Measurements from ENCODE around the gene MRPL4.
A peak's percentile ranks its signal among the peaks of the same experiment; 100 is the strongest.

The MRPL4 gene

GRCh38 chr19:10289167-10289835 lies 37.3 kb downstream of the MRPL4 start:
- DNase-seq: peak; percentile 47

DNA sequence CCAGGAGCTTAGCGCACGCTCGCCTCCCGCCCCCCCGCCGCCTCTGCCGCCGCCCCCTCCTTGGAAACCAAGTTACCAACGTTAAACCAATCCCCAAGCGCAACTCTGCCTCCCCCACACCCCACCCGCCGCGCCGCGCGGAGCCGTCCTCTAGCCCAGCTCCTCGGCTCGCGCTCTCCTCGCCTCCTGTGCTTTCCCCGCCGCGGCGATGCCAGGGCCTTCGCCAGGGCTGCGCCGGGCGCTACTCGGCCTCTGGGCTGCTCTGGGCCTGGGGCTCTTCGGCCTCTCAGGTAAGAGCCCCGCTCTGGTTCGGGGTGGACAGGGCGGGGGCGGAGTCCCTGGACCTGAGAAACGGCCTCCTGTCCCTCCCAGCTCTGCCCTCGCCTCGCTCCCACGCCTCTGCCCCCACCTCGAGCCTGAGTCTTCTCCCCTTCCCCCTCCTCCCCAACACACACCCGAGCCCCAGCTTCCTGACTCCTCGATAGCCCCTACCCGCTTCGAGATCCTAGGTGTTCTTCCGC lies 37.9 kb downstream of the MRPL4 start, which contains the start of gene ICAM5:
TSS of gene ICAM5 (plus strand) at position 117 of the 521 bp plus-strand sequence. CDS start at position 209, 92 bp downstream.
- no peak for DNase-seq

DNA sequence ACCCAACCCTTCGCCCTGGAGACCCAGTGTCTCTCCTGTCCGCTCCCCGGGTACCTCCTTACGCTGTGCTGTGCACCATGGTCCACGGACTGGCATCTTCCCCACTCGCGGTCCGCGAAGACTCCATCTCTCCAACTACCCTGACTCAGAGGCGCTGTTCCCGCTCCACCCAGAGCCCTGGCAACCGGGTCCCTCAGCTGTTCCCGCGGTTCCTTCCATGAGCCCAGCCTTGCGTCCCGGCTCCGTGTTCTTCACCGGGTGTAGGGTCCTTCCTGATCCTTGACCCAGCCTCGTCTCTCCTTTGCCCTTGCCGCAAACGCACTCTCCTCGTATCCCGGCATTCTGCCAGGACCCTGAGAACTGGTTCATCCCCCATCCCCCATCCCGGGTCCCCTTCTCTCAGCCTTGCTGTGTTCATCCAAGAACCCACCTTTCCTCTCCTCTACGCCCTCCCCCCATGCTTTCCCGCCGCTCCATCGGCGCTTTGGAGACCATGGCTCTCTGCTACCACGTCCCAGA lies 38.4 kb downstream of the MRPL4 start:
- no peak for DNase-seq

- DNase-seq: peak; percentile 52
These were observed 39.0 kb downstream of the MRPL4 start for GRCh38 chr19:10290876-10291553.

DNA sequence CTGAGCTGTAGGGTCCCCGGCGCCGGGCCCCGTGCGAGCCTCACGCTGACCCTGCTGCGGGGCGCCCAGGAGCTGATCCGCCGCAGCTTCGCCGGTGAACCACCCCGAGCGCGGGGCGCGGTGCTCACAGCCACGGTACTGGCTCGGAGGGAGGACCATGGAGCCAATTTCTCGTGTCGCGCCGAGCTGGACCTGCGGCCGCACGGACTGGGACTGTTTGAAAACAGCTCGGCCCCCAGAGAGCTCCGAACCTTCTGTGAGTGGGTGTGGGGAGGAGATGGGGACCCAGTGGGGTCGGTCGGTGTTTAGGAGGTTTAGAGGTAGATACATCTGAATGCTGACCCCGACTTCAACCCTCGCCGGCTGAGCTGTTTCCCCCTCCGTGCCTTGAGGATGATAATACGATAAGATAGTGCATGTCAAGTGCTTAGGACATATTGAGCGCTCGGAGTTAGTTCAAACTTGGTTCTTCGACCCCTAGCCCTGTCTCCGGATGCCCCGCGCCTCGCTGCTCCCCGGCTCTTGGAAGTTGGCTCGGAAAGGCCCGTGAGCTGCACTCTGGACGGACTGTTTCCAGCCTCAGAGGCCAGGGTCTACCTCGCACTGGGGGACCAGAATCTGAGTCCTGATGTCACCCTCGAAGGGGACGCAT lies 39.7 kb downstream of the MRPL4 start:
- no peak for DNase-seq

DNA sequence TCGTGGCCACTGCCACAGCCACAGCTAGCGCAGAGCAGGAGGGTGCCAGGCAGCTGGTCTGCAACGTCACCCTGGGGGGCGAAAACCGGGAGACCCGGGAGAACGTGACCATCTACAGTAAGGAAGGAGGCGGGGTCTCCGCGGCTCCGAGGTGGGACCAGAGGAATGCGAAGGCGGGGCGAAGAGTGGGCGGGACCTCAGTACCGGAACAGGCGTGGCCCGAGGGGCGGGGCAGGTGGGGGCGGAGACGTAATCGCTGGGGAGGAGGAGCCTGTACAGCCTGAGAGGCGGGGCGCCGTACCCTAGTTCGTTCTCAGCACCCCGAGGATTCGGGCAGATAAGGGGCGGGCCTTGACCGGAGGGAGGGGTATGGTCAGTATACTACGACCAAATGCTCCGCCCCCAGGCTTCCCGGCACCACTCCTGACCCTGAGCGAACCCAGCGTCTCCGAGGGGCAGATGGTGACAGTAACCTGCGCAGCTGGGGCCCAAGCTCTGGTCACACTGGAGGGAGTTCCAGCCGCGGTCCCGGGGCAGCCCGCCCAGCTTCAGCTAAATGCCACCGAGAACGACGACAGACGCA lies 40.3 kb downstream of the MRPL4 start:
- peak; percentile 66 for DNase-seq

DNA sequence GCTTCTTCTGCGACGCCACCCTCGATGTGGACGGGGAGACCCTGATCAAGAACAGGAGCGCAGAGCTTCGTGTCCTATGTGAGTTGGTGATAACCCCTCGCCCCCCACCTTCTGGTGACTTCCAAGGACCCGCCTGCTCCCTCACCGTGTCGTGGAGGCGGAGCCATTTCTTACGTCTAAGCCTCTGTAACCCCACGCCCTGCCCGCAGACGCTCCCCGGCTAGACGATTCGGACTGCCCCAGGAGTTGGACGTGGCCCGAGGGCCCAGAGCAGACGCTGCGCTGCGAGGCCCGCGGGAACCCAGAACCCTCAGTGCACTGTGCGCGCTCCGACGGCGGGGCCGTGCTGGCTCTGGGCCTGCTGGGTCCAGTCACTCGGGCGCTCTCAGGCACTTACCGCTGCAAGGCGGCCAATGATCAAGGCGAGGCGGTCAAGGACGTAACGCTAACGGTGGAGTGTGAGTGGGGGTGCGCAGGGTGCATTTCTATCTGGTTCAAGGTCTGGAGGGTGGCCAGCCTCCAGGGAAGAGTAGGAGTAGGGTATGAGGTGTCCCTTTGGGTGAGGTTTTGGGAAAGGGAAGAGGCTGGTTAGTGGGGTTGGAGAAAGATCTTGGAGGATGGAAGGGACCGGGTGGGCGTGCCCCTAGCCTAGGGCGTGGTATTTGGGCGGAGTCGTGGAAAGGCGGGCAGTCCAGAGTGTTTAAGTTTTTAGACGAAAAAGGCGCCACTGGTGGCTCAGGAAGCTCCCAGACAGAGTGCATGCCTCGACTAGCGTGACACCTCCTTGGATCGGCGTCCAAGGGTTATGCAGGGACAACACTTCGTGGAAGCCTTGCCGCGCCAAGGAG lies 41.0 kb downstream of the MRPL4 start:
- no peak for DNase-seq

GRCh38 chr19:10293637-10294367 lies 41.8 kb downstream of the MRPL4 start:
- no peak for DNase-seq

DNA sequence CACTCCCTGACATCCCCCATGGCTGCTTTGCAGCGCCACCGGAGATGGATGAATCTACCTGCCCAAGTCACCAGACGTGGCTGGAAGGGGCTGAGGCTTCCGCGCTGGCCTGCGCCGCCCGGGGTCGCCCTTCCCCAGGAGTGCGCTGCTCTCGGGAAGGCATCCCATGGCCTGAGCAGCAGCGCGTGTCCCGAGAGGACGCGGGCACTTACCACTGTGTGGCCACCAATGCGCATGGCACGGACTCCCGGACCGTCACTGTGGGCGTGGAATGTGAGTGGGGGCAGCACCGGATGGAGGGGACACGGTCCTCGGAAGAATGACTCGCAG lies 42.3 kb downstream of the MRPL4 start:
- DNase-seq: no peak

DNA sequence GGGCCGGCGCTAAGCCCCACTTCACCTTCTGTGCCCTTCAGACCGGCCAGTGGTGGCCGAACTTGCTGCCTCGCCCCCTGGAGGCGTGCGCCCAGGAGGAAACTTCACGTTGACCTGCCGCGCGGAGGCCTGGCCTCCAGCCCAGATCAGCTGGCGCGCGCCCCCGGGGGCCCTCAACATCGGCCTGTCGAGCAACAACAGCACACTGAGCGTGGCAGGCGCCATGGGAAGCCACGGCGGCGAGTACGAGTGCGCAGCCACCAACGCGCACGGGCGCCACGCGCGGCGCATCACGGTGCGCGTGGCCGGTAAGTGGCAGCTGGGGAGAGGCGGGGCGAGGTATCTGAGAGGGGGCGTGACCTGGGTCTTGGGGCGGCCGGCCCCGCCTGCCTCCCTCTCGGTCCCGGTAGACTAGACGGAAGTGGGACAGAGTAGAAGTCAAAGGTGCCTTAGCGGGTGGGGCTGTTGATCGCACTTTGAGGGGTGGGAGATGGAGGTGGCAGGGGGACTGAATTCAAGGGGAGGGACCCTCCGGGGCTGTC lies 43.4 kb downstream of the MRPL4 start:
- DNase-seq: no peak

DNA sequence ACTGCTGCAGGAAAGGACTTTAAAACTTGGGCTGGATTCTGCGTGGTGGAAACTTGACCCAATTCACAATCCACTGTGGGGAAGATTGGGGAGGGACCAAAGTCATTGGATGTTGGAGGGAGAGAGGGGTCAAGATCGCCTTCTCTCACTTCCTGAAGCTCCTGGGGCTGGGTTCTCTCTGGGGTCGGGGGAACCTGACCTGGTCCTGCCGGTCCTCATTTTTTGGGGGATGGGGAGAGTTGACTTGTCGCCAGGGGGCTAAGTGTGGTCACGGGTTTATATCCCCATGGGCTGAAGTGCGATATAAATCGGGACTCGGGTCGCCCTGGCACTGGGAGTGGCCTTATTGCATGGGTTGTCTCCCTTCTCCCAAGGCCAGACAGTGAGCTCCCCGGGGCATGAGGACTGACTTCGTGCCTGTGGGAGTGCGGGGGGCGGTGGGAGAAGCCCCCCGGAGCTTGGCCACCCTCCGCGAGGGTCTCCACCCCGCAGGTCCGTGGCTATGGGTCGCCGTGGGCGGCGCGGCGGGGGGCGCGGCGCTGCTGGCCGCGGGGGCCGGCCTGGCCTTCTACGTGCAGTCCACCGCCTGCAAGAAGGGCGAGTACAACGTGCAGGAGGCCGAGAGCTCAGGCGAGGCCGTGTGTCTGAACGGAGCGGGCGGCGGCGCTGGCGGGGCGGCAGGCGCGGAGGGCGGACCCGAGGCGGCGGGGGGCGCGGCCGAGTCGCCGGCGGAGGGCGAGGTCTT lies 44.0 kb downstream of the MRPL4 start:
- no peak for DNase-seq

DNA sequence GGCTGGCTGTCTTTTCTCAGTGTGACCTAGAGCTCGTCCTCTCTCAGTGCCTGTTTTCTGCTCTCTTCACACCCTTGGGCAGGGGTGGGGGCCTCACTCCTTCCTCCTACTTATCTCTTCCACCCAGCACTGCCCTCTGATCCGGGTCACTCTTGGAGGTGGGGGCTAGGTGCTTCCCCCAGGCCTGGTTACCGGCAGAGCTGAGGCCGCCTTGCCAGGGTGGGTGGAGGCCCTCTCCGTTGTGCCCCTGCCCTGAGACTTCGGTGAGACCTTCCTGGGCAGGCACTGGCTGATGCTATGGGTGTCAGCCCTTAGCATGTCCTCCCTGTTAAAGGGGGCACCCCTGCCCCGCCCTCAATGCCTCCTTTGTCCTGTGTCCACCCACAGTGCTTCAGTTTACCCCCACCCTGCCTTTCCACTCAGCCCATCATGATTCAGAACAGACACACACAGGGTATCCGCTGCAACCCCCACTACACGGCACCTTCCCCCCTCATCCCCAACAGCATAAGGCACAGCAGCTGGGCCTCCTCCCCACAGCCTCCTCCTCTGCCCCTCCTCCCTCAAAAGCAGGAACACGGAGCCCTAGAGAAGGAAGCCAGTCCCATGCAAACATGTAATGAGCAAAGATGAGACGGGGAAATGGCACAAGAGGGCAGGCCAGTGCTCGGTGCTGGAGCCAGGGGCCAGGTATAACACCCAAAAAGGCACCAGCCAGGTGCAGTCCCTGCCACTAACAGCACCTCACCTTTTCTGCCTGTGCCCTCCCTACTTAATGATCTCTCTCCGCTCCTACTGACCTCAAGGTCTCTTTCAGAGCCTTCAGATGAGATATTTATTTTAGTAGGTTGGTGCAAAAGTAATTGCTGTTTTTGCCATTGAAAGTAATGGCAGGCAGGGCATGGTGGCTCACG lies 47.8 kb downstream of the MRPL4 start:
- DNase-seq: no peak

DNA sequence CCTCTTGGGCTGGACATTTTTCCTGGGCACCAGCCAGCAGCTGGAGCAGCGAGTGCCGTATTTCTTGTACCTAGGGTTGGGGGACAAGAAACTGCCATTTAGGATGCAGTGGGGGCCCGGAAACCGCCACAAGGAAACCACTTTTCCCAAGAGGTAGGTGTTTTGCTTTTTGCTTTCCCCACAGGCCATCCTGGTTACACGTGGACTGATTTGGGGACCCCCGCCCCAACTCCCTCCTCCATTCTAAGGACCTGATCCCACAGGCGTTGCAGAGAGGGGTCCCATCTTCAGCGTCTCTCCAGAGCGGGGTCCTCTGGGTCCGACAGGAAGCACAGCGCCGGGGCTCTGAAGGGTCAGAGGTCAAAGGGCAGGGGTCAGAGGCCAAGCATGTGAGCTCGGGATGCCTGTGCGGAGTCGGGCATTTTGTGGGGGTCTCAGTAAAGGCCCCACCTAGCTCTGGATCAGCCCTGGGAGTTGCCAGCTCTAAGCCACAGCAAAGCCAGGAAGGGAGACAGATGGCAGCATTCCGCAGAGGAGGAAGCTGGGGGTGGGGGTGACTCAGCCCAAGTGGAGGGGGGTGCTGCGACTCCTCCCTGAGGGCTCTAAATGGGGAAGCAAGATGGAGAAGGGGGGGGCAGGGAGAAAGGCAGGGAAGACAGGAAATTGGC lies 53.3 kb downstream of the MRPL4 start:
- peak; percentile 52 for DNase-seq

GRCh38 chr19:10306327-10306726 lies 54.3 kb downstream of the MRPL4 start:
- no peak for DNase-seq

GRCh38 chr19:10309423-10309822 lies 57.4 kb downstream of the MRPL4 start, which contains the start of gene ZGLP1:
Gene ZGLP1, minus strand, starts transcription at chr19:10309815.
- no peak for DNase-seq

Measured in fibroblast of skin of back (primary cell).